NCI-H1930 (cell line): ENCODE data around the gene YWHAQ.

ENCODE experiments used
- DNase-seq, 2 experiments: peaks; one replicate each; lab custom pipeline; 2025; lab: John Stamatoyannopoulos, UW

YWHAQ gene

GRCh38 chr2:9655441-9656269, 24.9 kb upstream of the YWHAQ start:
- DNase-seq: no peak

GRCh38 chr2:9654452-9655100, 23.8 kb upstream of the YWHAQ start:
- DNase-seq: no peak

DNA sequence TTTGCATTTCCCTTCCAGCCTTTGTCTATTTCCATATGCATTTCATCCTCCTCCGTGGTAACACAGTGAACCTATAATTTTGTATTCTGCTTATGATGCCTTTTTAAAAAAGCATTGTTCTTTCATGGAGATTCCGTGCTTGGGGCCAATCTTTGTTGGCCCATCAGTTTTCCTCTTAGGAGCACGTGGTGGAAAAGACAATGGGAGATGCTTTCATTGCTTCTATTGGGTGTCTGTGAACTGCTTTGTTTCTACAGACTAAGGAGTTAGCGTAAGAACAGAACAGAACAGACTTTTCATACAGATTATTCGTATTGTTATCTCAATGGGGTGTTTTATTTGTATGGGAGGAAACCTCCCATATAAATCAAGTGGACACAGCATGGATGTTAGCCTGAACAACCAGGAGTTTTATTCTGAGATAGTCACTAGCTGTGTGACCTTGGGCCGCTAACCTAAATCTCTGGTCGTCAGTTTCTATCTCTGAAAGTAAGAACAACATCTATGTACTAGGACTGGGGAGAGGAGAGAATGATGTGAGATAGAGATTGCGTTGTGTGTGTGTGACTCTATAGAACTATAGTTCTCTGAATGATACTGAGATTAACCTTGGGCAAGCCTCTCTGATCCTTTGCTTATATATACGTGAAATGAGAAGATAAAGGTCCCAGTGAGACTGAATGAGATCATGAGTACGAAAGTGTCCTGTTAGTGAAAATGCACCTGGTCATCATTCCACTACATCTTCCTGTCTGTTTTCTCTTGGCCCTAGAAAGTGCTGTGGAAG, 22.9 kb upstream of the YWHAQ start:
- DNase-seq: no peak

GRCh38 chr2:9652898-9653479, 22.2 kb upstream of the YWHAQ start:
- no peak for DNase-seq

- DNase-seq: no peak
Observed at GRCh38 chr2:9652267-9652666, 21.5 kb upstream of the YWHAQ start.

- no peak for DNase-seq
Observed at GRCh38 chr2:9650119-9650821, 19.5 kb upstream of the YWHAQ start.

DNA sequence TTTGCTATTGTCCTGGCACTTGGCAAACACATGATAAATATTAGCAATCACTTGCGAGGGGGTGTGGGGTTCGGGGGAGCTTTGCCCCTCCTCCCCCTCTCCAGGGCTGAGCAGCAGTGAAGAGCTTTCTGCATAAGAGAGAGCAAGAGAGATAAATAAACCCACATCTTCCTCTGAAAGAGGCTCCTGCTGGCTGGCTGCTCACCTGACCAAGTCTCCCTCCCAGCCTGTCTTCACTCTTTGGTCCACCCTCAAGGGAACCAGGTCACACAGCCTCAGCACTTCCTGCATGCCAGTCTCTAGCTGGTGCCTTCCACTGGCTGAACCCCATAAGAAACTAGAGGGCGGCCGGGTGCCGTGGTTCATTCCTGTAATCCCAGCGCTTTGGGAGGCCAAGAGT, 18.5 kb upstream of the YWHAQ start:
- no peak for DNase-seq

DNA sequence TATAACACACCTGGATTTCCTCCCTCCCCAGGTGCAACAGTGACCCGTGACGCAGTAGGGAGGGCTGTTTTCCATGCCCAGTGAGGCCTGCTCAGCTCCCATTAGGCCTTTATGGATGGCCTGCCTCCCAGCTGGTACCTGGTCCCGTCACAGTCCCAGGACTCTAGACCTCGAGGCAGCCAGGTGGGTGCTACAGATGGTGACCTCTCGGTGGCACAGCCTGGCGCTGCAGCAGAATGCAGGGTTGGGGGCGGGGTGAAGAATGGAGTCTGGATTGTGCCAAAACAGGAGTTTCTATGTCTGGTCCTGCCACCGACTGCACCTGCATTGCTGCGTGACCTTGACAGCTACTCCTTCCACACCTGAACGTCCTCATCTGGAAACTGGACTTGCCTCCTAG, 18.0 kb upstream of the YWHAQ start:
- DNase-seq: no peak

DNA sequence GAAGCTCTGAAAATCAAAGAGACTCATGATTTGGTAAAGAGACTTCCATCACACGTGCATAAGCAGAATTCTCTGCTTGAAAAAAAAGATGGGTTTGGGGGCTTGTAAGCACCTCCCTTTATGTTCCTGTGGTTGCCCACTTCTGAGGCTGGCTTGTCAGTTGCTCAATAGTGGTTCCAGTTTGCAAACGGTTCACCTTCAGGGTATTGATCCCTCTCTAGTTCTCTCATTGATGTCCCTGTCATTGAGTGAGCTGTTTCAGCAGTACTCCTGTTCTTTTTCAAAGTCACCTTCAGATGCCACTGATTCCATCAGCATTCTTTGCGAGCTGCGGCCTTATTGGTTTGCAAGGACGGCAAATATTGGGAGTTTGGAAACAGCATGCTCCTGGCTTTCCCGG, 17.1 kb upstream of the YWHAQ start:
- DNase-seq: no peak

- no peak for DNase-seq
Observed at GRCh38 chr2:9646196-9647030, 15.6 kb upstream of the YWHAQ start.

DNA sequence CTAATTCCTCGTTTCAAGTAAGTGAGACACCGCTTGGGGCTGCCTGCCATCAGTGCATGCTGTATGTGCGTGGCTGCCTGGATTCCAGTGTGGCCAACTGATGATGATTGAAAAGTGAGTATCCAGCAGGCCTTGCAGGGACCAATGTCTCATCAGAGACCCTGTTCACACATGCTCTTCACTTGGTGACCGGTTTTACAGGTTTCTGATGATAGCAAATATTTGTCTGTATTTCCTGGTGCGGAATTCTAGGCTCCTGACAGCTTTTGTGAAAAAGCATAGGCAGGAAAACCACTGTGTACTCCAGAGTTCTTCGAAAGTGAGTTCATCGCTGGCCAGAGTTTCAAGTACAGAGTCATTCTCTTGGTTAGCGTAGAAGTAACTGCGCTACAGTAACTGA, 13.8 kb upstream of the YWHAQ start:
- no peak for DNase-seq

GRCh38 chr2:9644021-9644420, 13.2 kb upstream of the YWHAQ start:
- DNase-seq: no peak

GRCh38 chr2:9641641-9642040, 10.8 kb upstream of the YWHAQ start:
- no peak for DNase-seq

GRCh38 chr2:9640403-9641104, 9.8 kb upstream of the YWHAQ start:
- DNase-seq: no peak

DNA sequence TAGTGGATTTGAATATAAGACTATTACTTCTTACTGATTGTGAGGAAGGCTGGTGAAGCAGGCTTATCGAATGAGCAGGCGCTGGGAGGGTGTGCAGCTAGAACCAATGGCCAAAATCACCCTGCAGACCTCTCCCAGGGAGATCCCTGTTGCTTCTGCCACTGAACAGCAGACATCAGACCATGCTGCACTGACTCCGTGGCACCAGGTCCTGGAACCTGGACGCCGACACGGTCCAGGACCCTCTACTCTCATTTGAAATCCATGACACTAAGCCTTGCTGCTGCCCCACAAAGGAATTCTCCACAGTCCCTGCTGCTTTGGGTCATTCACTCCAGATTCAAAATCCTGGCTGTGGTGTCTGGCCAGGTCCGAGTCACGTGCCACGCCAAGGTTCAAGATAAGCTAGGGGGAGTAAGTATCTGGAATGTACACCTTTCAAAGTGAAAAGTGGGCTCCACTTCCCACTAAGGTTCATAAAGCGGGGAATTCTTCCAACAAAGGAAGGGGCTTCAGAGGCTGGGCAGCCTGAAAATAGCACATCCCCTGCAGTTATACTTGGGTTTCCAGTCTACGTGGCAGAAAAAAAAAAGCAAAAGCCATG, 9.0 kb upstream of the YWHAQ start:
- DNase-seq: no peak

DNA sequence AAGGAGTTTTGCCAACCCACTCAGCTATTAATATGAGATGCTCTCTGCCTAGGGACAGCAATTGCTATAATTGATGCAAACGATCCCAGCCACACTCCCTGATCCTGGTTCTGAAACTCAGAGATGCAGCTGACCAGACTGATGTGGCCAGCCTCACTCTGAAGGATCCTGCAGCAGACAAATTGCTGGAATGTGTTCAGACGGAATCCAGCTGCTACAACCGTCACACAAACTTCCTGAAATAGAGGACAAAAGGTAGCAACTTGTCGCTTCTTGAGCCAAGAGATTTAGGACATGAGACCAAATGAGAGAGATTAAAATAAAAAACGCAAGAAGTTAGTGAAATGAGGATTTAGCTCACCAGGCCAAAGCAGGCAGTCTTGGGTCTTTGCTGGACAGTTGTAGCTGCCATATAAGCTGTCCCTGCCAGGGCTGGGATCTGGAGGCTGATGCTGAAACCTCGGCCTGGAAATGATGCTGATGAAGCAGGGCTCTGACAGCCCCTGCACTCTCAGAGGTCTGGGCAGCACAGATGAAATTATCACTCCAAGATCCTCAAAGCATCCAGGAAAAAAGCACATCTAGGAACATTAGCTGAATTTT, 8.3 kb upstream of the YWHAQ start:
- DNase-seq: no peak

- no peak for DNase-seq
Observed at GRCh38 chr2:9638532-9638931, 7.7 kb upstream of the YWHAQ start.

DNA sequence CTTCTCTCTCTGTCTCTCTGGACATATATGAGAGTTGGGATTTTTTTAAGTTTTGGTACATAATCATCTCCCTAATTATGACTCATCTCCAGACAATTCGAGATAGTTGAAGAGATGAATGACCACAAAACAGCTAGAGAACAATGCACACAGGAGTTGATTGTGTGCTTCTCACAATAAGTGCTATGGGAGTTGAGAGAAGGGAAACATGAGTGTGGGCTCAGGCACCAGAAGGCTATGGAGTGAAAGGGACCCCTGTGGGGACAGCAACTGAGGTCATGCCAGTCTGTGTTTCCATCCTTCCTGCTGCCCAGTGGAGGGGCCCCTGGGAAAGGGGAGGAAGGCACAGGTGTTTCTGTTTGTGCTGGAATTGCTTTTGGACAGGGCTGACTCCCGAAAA, 6.5 kb upstream of the YWHAQ start:
- peak in 1 of 2 experiments; percentile 3 for DNase-seq

GRCh38 chr2:9634133-9634532, 3.3 kb upstream of the YWHAQ start:
- no peak for DNase-seq
